HUES64 (cell line): ENCODE data around the gene CD58.
A peak's percentile ranks its signal among the peaks of the same experiment; 100 is the strongest.

Source experiments
- H3K27ac ChIP-seq: 2 replicates; pipeline ENCODE4 v1.7.0; 2013; ENCODE audit warnings: low read depth, low read length, inconsistent platforms
- H3K27me3 ChIP-seq: 2 replicates; pipeline ENCODE4 v1.6.1; 2013; ENCODE audit warnings: mild to moderate bottlenecking, low read length; ENCODE audit not compliant: insufficient read depth
- H3K36me3 ChIP-seq: 2 replicates; pipeline ENCODE4 v1.6.1; 2013; ENCODE audit warnings: mild to moderate bottlenecking, low read length; ENCODE audit not compliant: insufficient read depth
- H3K4me1 ChIP-seq: 2 replicates; pipeline ENCODE4 v1.6.1; 2013; ENCODE audit warnings: mild to moderate bottlenecking, low read length, moderate library complexity; ENCODE audit not compliant: insufficient read depth
- H3K4me3 ChIP-seq: 2 replicates; pipeline ENCODE4 v1.5.1; 2013; ENCODE audit warnings: mild to moderate bottlenecking, low read length, moderate library complexity
- H3K9ac ChIP-seq: 2 replicates; pipeline ENCODE4 v1.6.1; 2013; ENCODE audit warnings: mild to moderate bottlenecking, low read depth, low read length
- H3K9me3 ChIP-seq: 2 replicates; pipeline ENCODE4 v1.6.1; 2013; ENCODE audit warnings: low read depth, low read length; ENCODE audit not compliant: insufficient read depth
- WGBS: fragments of 150-250, 120-280 bp; methylation state at CpG from one replicate; pipeline ENCODE4 v1.1.7; 2013; ENCODE audit warnings: missing lambda C conversion rate; 5-methylcytosine and 5-hydroxymethylcytosine counted together

CD58 gene

DNA sequence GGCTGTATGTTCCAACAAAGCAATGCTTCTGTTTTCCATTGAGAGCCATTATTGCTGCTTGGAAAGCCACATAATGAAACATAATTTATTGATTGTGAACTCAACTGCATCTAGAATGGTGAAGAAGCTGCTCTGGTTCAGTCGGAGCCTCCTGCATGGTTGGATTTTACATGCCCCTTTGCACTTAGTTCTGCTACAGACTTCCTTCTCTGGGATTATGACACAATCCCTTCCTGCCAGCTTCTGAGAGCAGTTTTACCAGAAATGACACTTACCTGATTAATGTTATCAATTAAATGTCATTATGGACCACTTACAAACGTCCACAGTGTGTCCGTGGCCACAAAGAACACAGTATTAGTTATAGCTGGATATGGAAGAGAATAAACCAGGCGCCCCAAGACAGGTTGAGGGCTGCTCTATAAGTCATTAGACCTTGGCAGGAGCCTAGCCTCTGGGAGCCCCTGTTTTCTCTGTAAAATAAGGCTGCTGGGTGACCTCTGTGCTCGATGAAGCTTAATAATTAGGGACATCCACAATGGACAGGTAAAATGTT is 7.0 kb upstream of the CD58 start:
- Histone ChIP-seq H3K36me3 (no peaks in the 10 kb centered on the region), H3K9me3 (no peaks in the 10 kb centered on the region), H3K9ac (no peak overlapping the region), H3K4me3 (no peak overlapping the region), H3K27me3 (no peaks in the 10 kb centered on the region), H3K4me1 (no peaks in the 10 kb centered on the region; the same call in 1 of the 2 replicates), H3K27ac (no peak overlapping the region)
- WGBS, result 94% methylated on average over 5 of the region's 5 CpGs

DNA sequence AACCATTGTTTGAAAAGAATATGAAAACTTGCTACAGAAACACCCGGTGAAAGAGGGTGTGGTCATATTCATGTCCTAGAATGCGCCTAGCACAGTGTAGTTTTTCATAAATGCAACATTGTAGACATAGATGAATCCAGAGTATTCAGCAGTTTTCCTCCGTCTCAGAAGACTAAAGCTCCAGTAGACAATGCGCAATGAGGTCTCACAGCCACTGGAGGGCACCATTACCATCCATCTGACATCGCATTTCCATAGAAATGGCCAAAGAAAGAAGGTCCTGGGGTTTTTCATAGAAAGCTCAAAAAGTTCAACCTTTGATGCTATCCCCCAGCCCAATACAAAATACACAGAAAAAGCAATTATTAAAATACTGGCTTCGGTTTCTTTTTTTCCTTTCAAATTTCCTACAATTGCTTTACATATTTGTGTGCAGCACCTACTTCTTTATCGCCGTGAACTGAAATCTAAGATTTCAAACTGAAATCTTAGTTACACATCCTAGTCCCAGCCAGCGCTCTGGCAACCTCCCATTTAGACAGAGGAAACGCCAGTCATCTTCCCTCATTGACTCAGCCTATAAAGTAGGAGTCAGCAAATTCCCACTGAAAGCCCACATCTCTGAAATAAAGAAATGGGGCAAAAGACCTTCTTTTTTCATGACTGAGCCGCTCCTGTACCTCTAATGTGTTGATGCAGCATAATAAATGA is 3.9 kb upstream of the CD58 start:
- Histone ChIP-seq H3K36me3 (no peaks in the 10 kb centered on the region), H3K9me3 (no peaks in the 10 kb centered on the region), H3K4me3 (no peak overlapping the region), H3K27ac (no peak overlapping the region), H3K4me1 (peaks cover 6% of the 10 kb centered on the region; the same call in 1 of the 2 replicates), H3K9ac (no peak overlapping the region), H3K27me3 (peaks cover 12% of the 10 kb centered on the region)
- WGBS, result 48% methylated on average over 11 of the region's 11 CpGs

DNA sequence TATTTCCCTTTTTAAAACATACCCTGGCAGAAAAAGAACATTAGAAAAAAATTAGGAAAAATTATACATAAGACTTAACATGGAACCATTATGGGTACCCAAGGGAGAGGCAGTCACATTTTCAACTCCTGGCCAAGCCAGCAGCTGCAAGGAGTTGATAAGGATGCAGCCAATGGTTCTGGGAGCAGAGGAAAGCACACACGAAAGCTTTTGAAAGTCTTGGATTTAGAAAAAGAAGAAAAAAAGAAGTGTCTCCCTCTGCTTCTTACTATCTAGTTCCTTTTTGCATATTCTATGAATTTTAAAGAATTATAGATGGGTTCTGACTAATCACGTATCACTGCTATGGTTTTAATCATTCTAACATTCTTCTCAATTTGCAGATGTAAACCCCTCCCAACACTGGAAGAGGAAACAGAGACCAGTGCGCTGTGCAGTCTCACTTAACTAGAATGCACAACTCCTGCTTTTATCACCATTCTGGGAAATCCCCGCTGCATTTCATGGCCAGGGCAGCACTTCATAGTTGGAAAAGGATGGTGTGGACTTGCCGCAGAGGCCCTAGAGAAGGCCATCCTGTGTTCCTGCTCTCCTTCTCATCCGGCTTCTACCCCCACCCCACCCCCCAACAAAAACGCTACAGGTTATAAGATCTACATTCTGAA is 2.7 kb upstream of the CD58 start:
- Histone ChIP-seq H3K36me3 (no peaks in the 10 kb centered on the region), H3K4me3 (no peak overlapping the region), H3K9me3 (no peaks in the 10 kb centered on the region), H3K4me1 (peaks cover 6% of the 10 kb centered on the region; the same call in 1 of the 2 replicates), H3K27ac (no peak overlapping the region), H3K27me3 (peaks cover 12% of the 10 kb centered on the region), H3K9ac (no peak overlapping the region)
- WGBS, result 97% methylated on average over 7 of the region's 7 CpGs

DNA sequence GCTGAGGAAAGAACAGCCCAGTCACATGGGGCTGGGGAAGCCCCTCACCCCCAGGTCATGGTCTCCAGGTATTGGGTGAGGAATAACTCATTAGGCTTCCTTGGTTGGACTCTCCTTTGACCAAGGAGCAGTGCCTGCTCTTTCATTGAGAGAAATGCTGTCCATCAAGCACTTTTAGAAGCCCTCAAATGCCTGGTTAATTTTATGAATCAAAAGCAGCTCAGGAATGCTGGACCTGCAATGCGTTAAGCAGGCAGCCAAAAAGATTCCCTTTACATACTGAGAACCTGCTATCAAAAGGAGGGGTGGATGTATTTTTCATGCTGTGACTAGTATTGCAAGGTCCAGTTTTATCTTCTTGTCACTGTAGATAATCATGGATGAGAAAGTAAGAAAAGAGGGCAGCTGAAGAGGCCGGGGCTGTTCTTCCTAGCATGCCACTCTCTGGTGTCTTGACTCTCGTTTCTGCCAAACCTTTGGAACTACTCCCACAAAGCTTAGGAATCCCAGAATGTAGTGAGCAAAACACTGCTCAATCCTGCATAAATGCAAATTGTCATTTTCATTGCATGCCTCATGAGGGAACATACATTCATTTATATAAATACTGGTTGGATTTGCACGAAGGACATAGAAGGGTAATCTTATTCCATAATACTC is 2.1 kb upstream of the CD58 start:
- H3K9ac ChIP-seq, result no peak overlapping the region
- H3K4me1 ChIP-seq, result peaks cover 6% of the 10 kb centered on the region; the same call in 1 of the 2 replicates
- no peak overlapping the region for H3K27ac ChIP-seq

DNA sequence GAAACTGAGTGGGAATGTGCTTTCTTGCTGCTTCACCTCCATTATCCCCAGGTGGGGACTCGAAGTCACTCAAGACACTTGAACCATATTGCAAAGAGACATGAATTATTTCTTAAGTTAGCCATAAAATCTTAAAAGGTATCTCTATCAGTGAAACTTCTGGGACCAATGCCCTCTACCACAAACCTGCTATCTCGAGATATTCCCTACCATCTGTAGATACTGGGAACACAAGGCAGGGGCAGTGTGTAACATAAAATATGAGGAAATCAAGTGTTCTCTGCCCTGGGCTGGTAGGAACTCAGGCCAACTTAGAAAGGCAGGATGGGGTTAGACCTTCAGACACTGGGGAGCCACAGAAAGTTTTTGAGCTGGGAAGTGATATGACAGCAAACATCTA is 1.3 kb upstream of the CD58 start:
- H3K4me3 ChIP-seq, result no peak overlapping the region; the same call in 1 of the 2 replicates
- no peaks in the 10 kb centered on the region for H3K36me3 ChIP-seq
- H3K4me1 ChIP-seq, result peaks cover 6% of the 10 kb centered on the region; the same call in 1 of the 2 replicates
- no peaks in the 10 kb centered on the region for H3K9me3 ChIP-seq
- no peak overlapping the region for H3K9ac ChIP-seq
- H3K27ac ChIP-seq, result no peak overlapping the region
- H3K27me3 ChIP-seq, result peaks cover 12% of the 10 kb centered on the region
- 100% methylated on average over 2 of the region's 2 CpGs for WGBS

More for the DNA sequence above, 2.1 kb upstream of the CD58 start:
- H3K4me3 ChIP-seq, result no peak overlapping the region
- H3K36me3 ChIP-seq, result no peaks in the 10 kb centered on the region
- 93% methylated on average over 4 of the region's 4 CpGs for WGBS
- peaks cover 12% of the 10 kb centered on the region for H3K27me3 ChIP-seq
- H3K9me3 ChIP-seq, result no peaks in the 10 kb centered on the region

DNA sequence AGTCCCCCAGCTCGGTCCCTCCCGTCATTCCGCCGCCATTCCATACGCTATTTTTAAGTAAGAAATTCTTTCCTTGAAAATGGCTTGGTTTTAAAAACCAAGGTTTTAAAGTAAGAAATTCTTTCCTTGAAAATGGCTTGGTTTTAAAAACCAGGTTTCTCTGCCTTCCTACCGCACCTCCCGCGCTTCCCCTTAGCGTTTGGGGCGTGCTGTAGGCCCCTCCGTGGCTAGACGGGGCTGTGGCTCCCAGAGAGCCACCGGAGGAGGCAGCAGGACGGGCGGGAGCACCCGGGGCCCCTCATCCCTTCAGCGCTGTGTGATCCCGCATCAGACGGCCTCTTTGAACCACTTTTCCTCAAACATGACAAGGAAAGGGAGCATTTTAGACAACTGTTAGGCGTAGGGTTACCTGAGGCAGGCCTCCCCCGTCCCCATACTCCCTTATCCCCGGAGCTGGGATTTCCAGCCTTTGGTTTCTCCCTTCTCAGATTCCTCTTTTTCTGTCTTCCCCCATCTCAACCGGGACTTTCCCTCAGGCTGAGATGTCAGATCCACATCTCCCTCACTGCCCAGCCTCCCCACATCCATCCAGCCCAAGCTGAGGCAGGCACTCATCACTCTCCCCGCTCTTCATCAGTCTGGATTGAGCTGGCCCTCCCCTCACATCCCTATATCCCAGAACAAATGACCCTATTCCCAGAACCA is 541 bp upstream of the CD58 start:
- Histone ChIP-seq H3K9ac (peak overlapping the region; percentile 81), H3K9me3 (no peaks in the 10 kb centered on the region), H3K4me1 (peaks cover 6% of the 10 kb centered on the region; the same call in 1 of the 2 replicates), H3K4me3 (peak overlapping the region; percentile 91), H3K27me3 (peaks cover 12% of the 10 kb centered on the region), H3K36me3 (no peaks in the 10 kb centered on the region), H3K27ac (peak overlapping the region; percentile 39; the same call in 1 of the 2 replicates)
- WGBS, result 10% methylated on average over 19 of the region's 24 CpGs

DNA sequence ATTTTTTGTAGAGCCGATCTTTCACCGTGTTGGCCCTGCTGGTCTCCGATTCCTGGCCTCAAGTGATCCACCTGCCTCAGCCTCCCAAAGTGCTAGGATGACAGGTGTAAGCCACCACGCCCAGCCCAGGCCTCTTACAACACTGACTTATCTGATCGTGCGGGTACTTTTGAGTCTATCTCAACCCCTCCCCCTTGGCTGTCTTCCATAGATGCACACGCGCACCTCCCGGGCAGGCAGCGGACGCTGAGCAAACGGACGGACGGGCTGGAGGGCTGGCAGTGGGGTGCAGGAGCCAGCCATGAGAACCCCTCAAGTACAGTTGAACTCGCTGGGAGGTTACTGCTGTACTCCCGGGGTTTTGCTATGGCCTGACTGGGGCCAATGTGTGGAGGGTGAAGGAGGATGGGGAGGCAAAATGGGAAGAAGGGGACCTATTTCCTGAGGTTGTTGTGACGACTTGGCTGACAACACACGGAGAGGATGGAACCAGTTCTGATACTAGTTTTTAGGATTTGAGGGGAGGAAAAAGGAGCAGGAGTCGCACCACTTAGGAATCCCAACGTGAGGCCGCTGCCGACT is 959 bp downstream of the CD58 start:
- 61% methylated on average over 22 of the region's 22 CpGs for WGBS
- Histone ChIP-seq H3K36me3 (no peaks in the 10 kb centered on the region), H3K27me3 (peaks cover 12% of the 10 kb centered on the region), H3K4me1 (peaks cover 6% of the 10 kb centered on the region; the same call in 1 of the 2 replicates), H3K9me3 (no peaks in the 10 kb centered on the region), H3K27ac (no peak overlapping the region), H3K9ac (peak overlapping the region; percentile 10; the same call in 1 of the 2 replicates), H3K4me3 (peak overlapping the region; percentile 91)

DNA sequence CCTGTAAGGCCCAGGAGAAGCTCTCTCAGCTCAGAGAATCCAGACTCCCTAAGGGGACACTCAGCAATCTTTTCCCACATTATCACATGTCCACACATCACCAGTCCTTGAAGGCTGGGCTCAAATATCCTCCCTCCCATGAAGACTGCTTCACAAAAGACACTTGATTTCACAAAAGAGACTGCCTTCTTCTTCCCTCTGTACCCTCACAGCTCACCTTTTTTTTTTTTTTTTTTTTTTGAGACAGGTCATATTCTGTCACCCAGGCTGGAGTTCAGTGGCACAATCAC is 1.5 kb downstream of the CD58 start:
- Histone ChIP-seq H3K9ac (no peak overlapping the region), H3K4me1 (0 out of 2 replicates have a peak, but pooled peaks cover 6% of the 10 kb centered on the region), H3K4me3 (no peak overlapping the region), H3K9me3 (no peaks in the 10 kb centered on the region), H3K36me3 (no peaks in the 10 kb centered on the region), H3K27ac (no peak overlapping the region), H3K27me3 (peaks cover 12% of the 10 kb centered on the region)

DNA sequence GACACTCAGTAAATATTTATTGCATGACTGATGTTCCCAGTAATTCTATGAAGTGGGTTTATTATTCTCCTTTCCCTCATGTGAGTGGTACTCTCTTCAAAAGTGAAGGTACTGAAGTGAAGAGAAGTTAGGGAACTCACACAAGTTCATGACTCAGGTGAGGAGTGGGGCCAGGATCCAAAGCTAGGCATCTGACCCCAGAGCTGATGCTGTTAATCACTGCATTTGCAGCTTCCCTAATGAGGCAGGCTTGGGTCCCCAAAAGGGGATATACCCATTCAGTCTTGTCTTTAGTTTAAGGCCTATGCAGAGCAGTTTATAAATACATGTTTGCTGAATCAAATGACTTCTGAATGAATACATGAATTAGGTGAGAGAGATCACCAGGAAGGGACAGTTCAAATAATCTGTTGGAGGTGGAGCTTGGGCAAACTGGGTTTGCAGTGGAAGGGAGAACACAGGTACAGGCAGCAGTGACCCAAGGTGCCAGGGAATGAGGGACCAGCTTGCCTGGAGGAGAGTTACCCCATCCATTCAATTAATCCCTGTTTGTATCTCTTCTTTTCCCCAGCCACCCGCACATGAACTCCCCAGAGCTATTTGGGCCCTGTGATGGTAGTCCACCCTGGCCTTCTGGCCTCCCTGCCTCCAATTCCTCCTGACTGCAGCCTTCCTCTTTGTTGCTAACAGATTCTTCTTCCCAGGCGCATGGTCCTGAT is 2.0 kb downstream of the CD58 start:
- Histone ChIP-seq H3K9ac (no peak overlapping the region), H3K36me3 (no peaks in the 10 kb centered on the region), H3K4me1 (0 out of 2 replicates have a peak, but pooled peaks cover 6% of the 10 kb centered on the region), H3K4me3 (no peak overlapping the region), H3K27ac (no peak overlapping the region), H3K9me3 (0 out of 2 replicates have a peak, but pooled peaks cover 2% of the 10 kb centered on the region), H3K27me3 (peaks cover 12% of the 10 kb centered on the region)
- 92% methylated on average over 2 of the region's 2 CpGs for WGBS
